ENCODE measurements around the gene TEX13A. TPM values are rescaled to one million over a fixed set of nuclear protein-coding genes. Genes with fewer than 3 reads are reported as not detected.

Gene TEX13A
- total and polyA plus RNA-seq, 2 experiments from 2014 or later, result 0.14 TPM; not detected in 1

- TF ChIP-seq, protein P1, sequence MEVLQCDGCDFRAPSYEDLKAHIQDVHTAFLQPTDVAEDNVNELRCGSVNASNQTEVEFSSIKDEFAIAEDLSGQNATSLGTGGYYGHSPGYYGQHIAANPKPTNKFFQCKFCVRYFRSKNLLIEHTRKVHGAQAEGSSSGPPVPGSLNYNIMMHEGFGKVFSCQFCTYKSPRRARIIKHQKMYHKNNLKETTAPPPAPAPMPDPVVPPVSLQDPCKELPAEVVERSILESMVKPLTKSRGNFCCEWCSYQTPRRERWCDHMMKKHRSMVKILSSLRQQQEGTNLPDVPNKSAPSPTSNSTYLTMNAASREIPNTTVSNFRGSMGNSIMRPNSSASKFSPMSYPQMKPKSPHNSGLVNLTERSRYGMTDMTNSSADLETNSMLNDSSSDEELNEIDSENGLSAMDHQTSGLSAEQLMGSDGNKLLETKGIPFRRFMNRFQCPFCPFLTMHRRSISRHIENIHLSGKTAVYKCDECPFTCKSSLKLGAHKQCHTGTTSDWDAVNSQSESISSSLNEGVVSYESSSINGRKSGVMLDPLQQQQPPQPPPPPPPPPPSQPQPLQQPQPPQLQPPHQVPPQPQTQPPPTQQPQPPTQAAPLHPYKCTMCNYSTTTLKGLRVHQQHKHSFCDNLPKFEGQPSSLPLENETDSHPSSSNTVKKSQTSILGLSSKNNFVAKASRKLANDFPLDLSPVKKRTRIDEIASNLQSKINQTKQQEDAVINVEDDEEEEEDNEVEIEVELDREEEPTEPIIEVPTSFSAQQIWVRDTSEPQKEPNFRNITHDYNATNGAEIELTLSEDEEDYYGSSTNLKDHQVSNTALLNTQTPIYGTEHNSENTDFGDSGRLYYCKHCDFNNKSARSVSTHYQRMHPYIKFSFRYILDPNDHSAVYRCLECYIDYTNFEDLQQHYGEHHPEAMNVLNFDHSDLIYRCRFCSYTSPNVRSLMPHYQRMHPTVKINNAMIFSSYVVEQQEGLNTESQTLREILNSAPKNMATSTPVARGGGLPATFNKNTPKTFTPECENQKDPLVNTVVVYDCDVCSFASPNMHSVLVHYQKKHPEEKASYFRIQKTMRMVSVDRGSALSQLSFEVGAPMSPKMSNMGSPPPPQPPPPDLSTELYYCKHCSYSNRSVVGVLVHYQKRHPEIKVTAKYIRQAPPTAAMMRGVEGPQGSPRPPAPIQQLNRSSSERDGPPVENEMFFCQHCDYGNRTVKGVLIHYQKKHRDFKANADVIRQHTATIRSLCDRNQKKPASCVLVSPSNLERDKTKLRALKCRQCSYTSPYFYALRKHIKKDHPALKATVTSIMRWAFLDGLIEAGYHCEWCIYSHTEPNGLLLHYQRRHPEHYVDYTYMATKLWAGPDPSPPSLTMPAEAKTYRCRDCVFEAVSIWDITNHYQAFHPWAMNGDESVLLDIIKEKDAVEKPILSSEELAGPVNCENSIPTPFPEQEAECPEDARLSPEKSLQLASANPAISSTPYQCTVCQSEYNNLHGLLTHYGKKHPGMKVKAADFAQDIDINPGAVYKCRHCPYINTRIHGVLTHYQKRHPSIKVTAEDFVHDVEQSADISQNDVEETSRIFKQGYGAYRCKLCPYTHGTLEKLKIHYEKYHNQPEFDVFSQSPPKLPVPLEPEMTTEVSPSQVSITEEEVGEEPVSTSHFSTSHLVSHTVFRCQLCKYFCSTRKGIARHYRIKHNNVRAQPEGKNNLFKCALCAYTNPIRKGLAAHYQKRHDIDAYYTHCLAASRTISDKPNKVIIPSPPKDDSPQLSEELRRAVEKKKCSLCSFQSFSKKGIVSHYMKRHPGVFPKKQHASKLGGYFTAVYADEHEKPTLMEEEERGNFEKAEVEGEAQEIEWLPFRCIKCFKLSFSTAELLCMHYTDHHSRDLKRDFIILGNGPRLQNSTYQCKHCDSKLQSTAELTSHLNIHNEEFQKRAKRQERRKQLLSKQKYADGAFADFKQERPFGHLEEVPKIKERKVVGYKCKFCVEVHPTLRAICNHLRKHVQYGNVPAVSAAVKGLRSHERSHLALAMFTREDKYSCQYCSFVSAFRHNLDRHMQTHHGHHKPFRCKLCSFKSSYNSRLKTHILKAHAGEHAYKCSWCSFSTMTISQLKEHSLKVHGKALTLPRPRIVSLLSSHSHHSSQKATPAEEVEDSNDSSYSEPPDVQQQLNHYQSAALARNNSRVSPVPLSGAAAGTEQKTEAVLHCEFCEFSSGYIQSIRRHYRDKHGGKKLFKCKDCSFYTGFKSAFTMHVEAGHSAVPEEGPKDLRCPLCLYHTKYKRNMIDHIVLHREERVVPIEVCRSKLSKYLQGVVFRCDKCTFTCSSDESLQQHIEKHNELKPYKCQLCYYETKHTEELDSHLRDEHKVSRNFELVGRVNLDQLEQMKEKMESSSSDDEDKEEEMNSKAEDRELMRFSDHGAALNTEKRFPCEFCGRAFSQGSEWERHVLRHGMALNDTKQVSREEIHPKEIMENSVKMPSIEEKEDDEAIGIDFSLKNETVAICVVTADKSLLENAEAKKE (CRISPR knock-in tag; IDR thresholded peaks at IDR 0.05), result no peak
- TF ChIP-seq ZNF114 (CRISPR knock-in tag; IDR thresholded peaks at IDR 0.05) (no peak), NANOG (IDR thresholded peaks at IDR 0.05; ENCODE audit: borderline replicate concordance) (no peak)
- TF ChIP-seq, protein P2, sequence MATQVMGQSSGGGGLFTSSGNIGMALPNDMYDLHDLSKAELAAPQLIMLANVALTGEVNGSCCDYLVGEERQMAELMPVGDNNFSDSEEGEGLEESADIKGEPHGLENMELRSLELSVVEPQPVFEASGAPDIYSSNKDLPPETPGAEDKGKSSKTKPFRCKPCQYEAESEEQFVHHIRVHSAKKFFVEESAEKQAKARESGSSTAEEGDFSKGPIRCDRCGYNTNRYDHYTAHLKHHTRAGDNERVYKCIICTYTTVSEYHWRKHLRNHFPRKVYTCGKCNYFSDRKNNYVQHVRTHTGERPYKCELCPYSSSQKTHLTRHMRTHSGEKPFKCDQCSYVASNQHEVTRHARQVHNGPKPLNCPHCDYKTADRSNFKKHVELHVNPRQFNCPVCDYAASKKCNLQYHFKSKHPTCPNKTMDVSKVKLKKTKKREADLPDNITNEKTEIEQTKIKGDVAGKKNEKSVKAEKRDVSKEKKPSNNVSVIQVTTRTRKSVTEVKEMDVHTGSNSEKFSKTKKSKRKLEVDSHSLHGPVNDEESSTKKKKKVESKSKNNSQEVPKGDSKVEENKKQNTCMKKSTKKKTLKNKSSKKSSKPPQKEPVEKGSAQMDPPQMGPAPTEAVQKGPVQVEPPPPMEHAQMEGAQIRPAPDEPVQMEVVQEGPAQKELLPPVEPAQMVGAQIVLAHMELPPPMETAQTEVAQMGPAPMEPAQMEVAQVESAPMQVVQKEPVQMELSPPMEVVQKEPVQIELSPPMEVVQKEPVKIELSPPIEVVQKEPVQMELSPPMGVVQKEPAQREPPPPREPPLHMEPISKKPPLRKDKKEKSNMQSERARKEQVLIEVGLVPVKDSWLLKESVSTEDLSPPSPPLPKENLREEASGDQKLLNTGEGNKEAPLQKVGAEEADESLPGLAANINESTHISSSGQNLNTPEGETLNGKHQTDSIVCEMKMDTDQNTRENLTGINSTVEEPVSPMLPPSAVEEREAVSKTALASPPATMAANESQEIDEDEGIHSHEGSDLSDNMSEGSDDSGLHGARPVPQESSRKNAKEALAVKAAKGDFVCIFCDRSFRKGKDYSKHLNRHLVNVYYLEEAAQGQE (IDR thresholded peaks at IDR 0.05; ENCODE audit: unreplicated experiment), result no peak
These were observed 44.6 kb upstream of the TEX13A start (continued) for GRCh38 chrX:105265093-105265492.

DNA sequence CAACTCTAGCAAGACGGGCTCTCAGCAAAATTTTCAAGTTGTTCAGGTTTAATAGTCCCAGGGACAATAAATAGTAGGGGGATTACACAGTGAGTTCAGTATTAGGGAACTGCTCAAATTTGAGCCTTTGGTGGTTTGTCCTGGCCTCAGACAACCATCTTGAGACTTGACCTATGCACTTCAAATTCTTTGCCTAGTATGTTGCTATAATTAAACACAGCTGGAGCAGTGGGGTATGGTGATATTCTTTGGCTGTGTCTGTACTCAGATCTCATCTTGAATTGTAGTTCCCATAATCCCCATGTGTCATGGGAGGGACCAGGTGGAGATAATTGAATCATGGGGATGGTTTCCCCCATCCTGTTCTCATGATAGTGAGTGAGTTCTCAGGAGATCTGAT, 43.3 kb upstream of the TEX13A start:
- Histone ChIP-seq H3F3A (replicated peaks; ENCODE audit: low read depth) (no peaks in the 10 kb centered on the region), H3K4me2 (no peak overlapping the region), H2AFZ (no peak overlapping the region), H3K36me3 (ENCODE audit: insufficient read depth) (no peaks in the 10 kb centered on the region), H3K79me2 (replicated peaks; ENCODE audit: insufficient read depth) (no peaks in the 10 kb centered on the region), H3K27ac (ENCODE audit: low read depth) (no peak overlapping the region), H3K27me3 (ENCODE audit: insufficient read depth) (no peaks in the 10 kb centered on the region), H3K9me2 (ENCODE audit: insufficient read depth) (no peaks in the 10 kb centered on the region), H3K4me1 (ENCODE audit: insufficient read depth) (no peaks in the 10 kb centered on the region), H4K20me1 (replicated peaks; ENCODE audit: insufficient read depth) (no peaks in the 10 kb centered on the region), H3K4me3 (no peak overlapping the region)
- Mint-ChIP-seq H3K36me3 (ENCODE audit: low read depth) (peaks cover 3% of the 10 kb centered on the region; the same call in 1 of the 3 replicates), H3K27me3 (ENCODE audit: insufficient read depth, low read depth, poor library complexity) (no peaks in the 10 kb centered on the region), H3K9me3 (0 out of 3 replicates have a peak, but pooled peaks cover 3% of the 10 kb centered on the region), H3K4me1 (peaks cover 2% of the 10 kb centered on the region; the same call in 2 of the 3 replicates), H3K27ac (no peak overlapping the region), H3K4me3 (no peak overlapping the region)
- DNase-seq (ENCODE audit: low spot score), result no peak
- ATAC-seq, result no peak
- TF ChIP-seq ZNF331 (CRISPR knock-in tag; IDR thresholded peaks at IDR 0.05; ENCODE audit: low read depth), result no peak
- TF ChIP-seq, protein P1 (CRISPR knock-in tag; IDR thresholded peaks at IDR 0.05), result no peak
